Left lung (tissue), 10 donors: Measurements from ENCODE around the gene CYP2F1. TPM values are rescaled to one million over a fixed set of nuclear protein-coding genes. Genes with fewer than 3 reads are reported as not detected.
"Not testable (repeated sequence)": the region's sequence is repeated elsewhere in the genome, so short reads cannot be mapped to it uniquely, and the experiment has no call there.

Source experiments
- ATAC-seq: fragments of 200-7000 bp; cut with Tn5 transposase; one replicate; pipeline ENCODE4 v1.9.1; 2020; ENCODE audit warnings: moderate library complexity
- DNase-seq, 4 donors: peaks; one replicate each; pipeline ENCODE4 v3.0.0-alpha.2; 2013 to 2020
- H3K27ac ChIP-seq, 2 donors: fragments of 200-600 bp; sonication (generic) in 1 of 2; one replicate each; pipeline versions ENCODE4 v1.5.0 to v1.8.0; 2020 to 2021
- H3K27me3 ChIP-seq, 2 donors: fragments of 200-600 bp; sonication (generic) in 1 of 2; one replicate each; pipeline versions ENCODE4 v1.5.0 to v1.8.0; 2020 to 2021
- H3K36me3 ChIP-seq, 2 donors: fragments of 200-600 bp; sonication (generic) in 1 of 2; one replicate each; pipeline versions ENCODE4 v1.5.0 to v1.8.0; 2020 to 2021
- H3K4me1 ChIP-seq, 2 donors: fragments of 200-600 bp; one replicate each; pipeline ENCODE4 v1.8.0; 2021
- H3K4me3 ChIP-seq, 2 donors: fragments of 200-600 bp; sonication (generic) in 1 of 2; one replicate each; pipeline versions ENCODE4 v1.5.0 to v1.8.0; 2020 to 2021; ENCODE audit warnings: mild to moderate bottlenecking in 1 of 2
- H3K9me3 ChIP-seq, 2 donors: fragments of 200-600 bp; sonication (generic) in 1 of 2; one replicate each; pipeline versions ENCODE4 v1.5.0 to v1.8.0; 2020 to 2021
- CTCF ChIP-seq, 2 donors: fragments of 200-600 bp; sonication (generic) in 1 of 2; IDR thresholded peaks; one replicate each; pipeline versions ENCODE4 v1.5.0 to v1.8.0; 2021; ENCODE audit warnings: antibody characterized with exemption in 2 of 2
- intact Hi-C, 2 donors: fragments of 100-400 bp; cut with DNase I; formaldehyde crosslinking; loops; one replicate each; pipeline versions ENCODE4 v1.11.2 to v1.14.2; 2022
- polyA plus RNA-seq, 6 donors: library from polyadenylated mRNA; unstranded; fragments of 120-200 nt; gene quantifications; one replicate each; pipeline ENCODE4 v1.2.1, GENCODE V29; 2013; ENCODE audit not compliant: insufficient read length in 6 of 6
- total RNA-seq, 2 donors: library from RNA; stranded (reverse); fragmentation: NEBNext Ultra II Directional; extraction: Animal tissue kit (Norgen Biotek cat#: 25700); gene quantifications; one replicate each; pipeline ENCODE4 v1.2.1, GENCODE V29; 2021
- donor health status: DM: no; HTN: yes; CAD: no.
- donor health status: DM: no; HTN: no; CAD: no.

Gene CYP2F1
- total and polyA plus RNA-seq, 8 donors, result 0.17 to 1.0 (median 0.34) TPM; not detected in 1

GRCh38 chr19:41098762-41099161 lies 15.5 kb upstream of the CYP2F1 start:
- TF ChIP-seq CTCF (IDR thresholded peaks at IDR 0.05), result no peak
- DNase-seq, result no peak
- no peak overlapping the region for H3K4me3 ChIP-seq
- intact Hi-C loops, result no loop called here
- H3K27ac ChIP-seq, result no peak overlapping the region
- peaks cover 0 to 13% of the 10 kb centered on the region in 2 donors for H3K27me3 ChIP-seq
- H3K4me1 ChIP-seq, result no peaks in the 10 kb centered on the region
- no peak for ATAC-seq
- no peaks in the 10 kb centered on the region for H3K36me3 ChIP-seq
- H3K9me3 ChIP-seq, result peaks cover 0 to 20% of the 10 kb centered on the region in 2 donors

- H3K4me1 ChIP-seq, H3K4me3 ChIP-seq, H3K27me3 ChIP-seq, H3K36me3 ChIP-seq, intact Hi-C loops, H3K27ac ChIP-seq, DNase-seq, ATAC-seq: not testable (repeated sequence)
- peaks cover 0 to 20% of the 10 kb centered on the region in 2 donors for H3K9me3 ChIP-seq
Observed at GRCh38 chr19:41102210-41102609, 12.0 kb upstream of the CYP2F1 start.

DNA sequence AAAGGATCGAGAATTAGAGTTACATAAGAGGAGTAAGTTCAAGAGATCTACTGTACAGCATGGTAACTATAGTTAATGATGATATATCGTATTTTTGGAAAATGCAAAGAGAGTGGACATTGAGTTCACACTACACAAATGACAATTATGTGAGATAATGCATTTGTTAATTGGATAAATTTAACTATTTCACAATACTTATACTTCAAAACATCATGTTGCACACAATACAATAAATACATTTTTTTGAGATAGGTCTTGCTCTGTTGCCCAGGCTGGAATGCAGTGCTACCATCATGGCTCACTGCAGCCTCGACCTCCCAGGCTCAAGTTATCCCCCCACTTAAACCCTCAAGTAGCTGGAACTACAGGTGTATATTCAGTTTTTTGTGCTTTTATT lies 8.1 kb upstream of the CYP2F1 start:
- no peak for TF ChIP-seq CTCF (IDR thresholded peaks at IDR 0.05)
- Histone ChIP-seq H3K27me3 (no peaks in the 10 kb centered on the region), H3K36me3 (no peaks in the 10 kb centered on the region), H3K27ac (no peak overlapping the region), H3K9me3 (peaks cover 0 to 12% of the 10 kb centered on the region in 2 donors), H3K4me3 (no peak overlapping the region), H3K4me1 (no peaks in the 10 kb centered on the region)
- no peak for ATAC-seq
- intact Hi-C loops, result no loop called here
- no peak for DNase-seq

DNA sequence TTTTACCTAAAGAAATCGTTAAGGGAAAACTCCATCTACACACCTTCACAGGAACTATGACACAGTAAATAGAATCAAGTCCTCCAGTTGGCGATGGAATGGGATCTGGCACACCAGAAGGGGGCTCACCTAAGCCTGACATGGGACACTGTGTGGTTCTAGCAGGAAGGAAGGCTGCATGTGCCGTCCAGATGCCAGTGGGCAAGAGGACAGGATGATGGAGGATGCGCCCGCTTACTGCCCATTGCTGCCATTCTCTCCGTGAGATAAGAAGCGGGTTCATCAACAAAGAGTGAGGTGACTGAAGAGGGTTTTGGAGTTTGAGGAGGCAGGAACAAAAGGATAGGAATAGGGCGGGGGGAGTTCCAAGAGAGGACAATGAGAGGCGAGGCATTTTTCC lies 2.9 kb upstream of the CYP2F1 start:
- no peak for DNase-seq
- TF ChIP-seq CTCF (IDR thresholded peaks at IDR 0.05), result no peak
- no peak overlapping the region for H3K4me3 ChIP-seq
- H3K27ac ChIP-seq, result no peak overlapping the region
- no peak for ATAC-seq
- peaks cover 0 to 16% of the 10 kb centered on the region in 2 donors for H3K27me3 ChIP-seq
- H3K9me3 ChIP-seq, result no peaks in the 10 kb centered on the region
- no peaks in the 10 kb centered on the region for H3K36me3 ChIP-seq
- H3K4me1 ChIP-seq, result no peaks in the 10 kb centered on the region
- intact Hi-C loops, result no loop called here

GRCh38 chr19:41111750-41112295 lies 2.4 kb upstream of the CYP2F1 start:
- H3K27ac ChIP-seq, result no peak overlapping the region
- DNase-seq (no peak), ATAC-seq (no peak)
- H3K27me3 ChIP-seq, result peaks cover 0 to 19% of the 10 kb centered on the region in 2 donors
- H3K4me1 ChIP-seq, result no peaks in the 10 kb centered on the region
- no peak overlapping the region for H3K4me3 ChIP-seq
- H3K9me3 ChIP-seq, result no peaks in the 10 kb centered on the region
- no peak for TF ChIP-seq CTCF (IDR thresholded peaks at IDR 0.05)
- intact Hi-C loops, result no loop called here
- no peaks in the 10 kb centered on the region for H3K36me3 ChIP-seq

DNA sequence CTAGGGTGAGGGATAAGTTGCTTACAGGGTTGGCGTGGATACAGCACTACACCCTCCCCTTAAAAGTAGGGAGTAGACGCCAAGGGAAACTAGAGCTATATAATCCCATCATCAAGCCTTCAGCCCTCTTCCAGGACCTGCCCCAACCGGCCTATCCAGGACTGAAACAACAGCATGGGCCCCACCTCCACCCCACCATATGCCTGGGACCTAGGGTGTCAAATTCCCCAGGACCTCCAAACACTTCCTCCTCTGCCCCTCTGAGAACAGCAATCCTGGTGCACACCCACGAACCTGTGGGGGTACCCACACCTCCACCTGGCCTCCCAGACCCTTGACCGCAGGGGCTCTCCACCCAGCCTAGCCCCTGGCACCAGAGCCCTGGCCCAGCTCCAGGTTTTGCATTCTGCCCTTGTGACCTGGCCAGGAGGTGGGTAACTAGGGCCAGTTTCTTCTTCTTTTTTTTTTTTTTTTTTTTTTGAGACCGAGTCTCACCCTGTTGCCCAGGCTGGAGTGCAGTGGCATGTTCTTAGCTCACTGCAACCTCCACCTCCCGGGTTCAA lies 1.4 kb upstream of the CYP2F1 start:
- intact Hi-C loops, result no loop called here
- Histone ChIP-seq H3K27me3 (peaks cover 0 to 19% of the 10 kb centered on the region in 2 donors), H3K4me3 (no peak overlapping the region), H3K36me3 (no peaks in the 10 kb centered on the region), H3K4me1 (no peaks in the 10 kb centered on the region), H3K9me3 (no peaks in the 10 kb centered on the region), H3K27ac (no peak overlapping the region)
- ATAC-seq (no peak), DNase-seq (peak in 1 of 4 donors; percentile 43)
- TF ChIP-seq CTCF (IDR thresholded peaks at IDR 0.05), result no peak
